Measurements from ENCODE around the gene ARX.

DNA sequence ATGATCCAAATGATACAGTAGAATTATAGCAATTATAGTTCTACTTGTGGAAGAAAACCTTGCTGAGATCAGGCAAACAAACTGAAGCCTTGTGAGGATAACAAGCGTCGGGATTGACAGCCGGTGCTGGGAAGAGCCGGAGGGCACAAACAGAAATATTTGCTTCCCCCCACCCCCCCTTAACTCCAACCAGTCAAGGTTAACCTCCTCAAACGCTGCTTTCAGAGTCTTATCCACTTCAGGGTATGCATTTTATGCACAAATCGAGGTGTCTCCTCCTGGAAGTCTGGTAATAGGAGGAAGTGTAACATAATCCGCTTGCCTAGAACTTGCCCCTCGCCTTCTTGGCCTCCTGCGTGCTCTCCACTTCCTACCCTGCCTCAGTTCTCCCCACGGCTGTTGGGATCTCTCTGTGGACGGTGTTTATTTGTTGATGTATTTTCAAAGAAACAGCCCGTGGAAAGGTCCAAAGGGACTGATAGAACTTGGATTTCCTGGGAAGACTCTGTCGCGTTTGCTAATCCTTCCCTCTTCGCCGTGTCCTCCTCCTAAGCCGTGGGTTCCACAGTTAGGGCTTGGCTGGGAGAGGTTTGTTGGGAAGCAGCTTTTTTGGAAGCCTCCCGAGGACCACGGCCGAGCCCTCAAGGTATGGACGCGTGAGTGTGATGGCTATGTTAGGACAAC, 4.1 kb upstream of the ARX start:
- TF ChIP-seq POLR2A (IDR thresholded peaks at IDR 0.05), result no peak
- TF ChIP-seq, protein P1, sequence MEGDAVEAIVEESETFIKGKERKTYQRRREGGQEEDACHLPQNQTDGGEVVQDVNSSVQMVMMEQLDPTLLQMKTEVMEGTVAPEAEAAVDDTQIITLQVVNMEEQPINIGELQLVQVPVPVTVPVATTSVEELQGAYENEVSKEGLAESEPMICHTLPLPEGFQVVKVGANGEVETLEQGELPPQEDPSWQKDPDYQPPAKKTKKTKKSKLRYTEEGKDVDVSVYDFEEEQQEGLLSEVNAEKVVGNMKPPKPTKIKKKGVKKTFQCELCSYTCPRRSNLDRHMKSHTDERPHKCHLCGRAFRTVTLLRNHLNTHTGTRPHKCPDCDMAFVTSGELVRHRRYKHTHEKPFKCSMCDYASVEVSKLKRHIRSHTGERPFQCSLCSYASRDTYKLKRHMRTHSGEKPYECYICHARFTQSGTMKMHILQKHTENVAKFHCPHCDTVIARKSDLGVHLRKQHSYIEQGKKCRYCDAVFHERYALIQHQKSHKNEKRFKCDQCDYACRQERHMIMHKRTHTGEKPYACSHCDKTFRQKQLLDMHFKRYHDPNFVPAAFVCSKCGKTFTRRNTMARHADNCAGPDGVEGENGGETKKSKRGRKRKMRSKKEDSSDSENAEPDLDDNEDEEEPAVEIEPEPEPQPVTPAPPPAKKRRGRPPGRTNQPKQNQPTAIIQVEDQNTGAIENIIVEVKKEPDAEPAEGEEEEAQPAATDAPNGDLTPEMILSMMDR (IDR thresholded peaks at IDR 0.05 in 4 of 5, conservative IDR thresholded peaks at IDR 0.05 in 1 of 5), result no peak

All from gastrocnemius medialis (tissue), 4 donors.